T-helper 22 cell (primary cell): ENCODE data around the gene SLC35F1.
"Not testable (repeated sequence)": the region's sequence is repeated elsewhere in the genome, so short reads cannot be mapped to it uniquely, and the experiment has no call there.

ENCODE experiments used
- DNase-seq: peaks from one replicate; pipeline ENCODE4 v3.0.0-alpha.2; 2020; ENCODE audit warnings: low read depth

The SLC35F1 gene

DNA sequence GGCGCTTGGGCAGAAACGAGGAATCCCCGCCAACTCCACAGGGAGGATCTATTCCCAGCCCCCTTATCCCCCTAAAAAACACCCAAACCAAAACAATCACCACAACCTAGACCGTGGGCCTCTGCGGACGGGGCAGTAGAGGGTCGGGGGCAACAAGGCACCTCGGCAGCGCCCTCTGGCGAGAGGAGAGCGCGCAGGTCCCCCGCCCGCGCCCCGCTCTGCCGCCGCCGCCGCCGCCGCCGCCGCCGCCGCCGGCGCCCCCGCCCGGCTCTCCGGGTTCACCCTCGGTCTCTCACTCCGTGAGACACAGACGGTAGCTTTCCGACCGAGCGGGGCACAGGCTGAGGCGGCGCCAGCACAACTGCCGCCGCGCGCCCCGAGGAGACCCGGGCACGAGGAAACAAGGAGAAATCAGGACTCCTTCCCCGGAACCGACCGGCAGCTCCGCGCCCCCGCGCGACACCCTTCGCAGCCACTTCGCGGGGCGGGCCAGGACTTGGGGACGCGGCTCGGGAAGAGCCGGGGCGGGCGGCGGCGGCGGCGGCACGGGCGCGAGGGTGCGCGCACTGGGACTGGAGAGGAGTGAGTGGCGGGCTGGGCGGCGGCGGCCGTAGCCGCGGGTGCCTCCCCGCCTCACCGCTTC is at the start of gene SLC35F1:
Gene SLC35F1 (plus strand): TSS at position 307 of the 643 bp plus-strand sequence.
- DNase-seq = no peak

DNA sequence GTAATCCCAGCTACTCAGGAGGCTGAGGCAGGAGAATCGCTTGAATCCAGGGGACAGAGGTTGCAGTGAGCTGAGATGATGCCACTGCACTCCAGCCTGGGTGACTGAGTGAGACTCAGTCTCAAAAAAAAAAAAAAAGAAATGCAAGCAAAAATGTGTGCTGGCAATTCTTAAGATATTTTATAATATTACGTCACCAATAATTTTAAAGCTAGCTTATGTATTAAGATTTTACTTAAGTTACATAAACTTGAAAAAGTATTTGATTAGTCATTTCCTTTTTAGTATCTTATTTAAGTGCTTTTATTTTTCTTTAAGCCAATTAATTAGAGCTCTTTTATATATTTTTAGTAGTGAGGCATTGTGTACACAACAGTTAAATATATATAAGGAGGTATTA is 48.5 kb upstream of the SLC35F1 start:
- DNase-seq = not testable (repeated sequence)

DNA sequence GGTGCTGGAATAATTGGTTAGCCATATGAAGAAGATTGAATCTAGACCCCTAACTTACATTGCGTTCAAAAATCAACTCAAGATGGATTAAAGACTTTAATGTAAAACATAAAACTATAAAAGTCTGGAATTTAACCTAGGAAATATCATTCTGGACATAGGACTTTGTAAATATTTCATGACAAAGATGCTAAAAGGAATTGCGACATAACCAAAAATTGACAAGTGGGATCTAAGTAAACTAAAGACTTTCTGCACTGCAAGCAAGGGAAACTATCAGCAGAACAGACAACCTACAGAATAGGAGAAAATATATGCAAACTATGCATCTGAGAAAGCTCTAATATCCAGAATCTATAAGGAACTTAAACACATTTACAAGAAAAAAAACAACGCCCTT is 45.5 kb upstream of the SLC35F1 start:
- no peak for DNase-seq

DNA sequence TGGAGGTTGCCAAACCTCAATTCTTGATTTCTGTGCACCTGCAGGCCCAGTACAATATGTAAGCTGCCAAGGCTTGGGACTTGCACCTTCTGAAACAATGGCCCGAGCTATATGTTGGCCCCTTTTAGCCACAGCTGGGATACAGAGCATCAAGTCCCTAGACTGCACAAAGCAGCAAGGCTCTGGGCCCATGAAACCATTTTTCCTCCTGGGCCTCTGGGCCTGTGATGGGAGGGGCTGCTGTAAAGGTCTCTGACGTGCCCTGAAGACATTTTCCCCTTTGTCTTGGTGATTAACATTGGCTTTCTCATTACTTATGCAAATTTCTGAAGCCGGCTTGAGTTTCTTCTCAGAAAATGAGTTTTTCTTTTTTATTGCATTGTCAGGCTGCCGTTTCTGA is 40.5 kb upstream of the SLC35F1 start:
- no peak for DNase-seq

DNA sequence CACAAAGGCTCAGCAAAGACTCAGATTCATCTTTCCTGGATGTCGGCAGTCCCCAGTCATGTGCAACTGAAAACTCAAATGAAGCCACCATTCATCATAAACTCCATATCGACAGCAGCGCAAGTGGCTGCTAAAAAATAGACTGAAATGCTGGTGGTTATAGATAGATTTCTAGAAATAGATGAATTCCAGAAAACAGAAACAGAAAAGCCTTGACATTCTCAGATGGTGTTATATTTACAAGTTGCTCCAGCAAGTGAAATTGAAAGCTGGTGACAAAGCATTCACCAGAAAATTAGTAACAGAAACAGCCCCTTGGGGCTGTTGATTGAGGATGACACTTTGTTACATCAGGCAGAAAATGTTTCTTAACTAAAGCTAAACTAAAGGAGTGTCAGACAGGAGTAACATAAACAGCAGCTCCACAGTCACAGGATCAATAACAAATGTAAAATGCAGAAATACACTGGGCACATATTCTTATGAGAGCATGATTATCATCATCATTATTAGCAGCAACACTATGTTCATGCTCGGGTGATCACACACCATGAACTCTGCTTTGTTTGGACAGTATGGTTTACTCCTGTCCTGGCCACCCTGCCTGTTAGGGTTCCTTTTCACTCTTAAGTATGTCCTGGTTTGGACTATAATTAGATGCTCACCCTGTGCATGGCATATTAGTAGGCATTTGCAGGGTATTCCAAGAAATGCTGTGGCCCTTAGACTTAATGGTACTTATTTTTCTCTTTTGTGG is 36.4 kb upstream of the SLC35F1 start:
- no peak for DNase-seq

DNA sequence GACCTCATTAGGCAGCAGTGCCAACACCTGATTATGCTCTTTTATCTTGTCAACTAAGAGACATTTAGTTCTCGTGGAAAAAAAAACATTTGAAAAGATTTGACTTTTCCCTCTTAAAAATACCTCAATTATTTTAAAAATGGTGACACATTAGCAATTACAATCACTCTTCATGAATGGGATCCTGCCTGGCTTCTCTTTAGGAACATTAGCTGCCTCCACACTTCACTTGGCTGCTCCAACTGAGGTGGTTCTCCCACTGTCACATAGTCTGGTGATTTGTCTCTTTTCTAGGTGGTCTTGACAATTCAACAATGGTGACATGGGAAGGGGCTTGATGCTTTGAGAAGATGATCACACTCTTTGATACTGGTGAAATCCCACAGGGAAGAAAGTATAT is 26.2 kb upstream of the SLC35F1 start:
- no peak for DNase-seq

DNA sequence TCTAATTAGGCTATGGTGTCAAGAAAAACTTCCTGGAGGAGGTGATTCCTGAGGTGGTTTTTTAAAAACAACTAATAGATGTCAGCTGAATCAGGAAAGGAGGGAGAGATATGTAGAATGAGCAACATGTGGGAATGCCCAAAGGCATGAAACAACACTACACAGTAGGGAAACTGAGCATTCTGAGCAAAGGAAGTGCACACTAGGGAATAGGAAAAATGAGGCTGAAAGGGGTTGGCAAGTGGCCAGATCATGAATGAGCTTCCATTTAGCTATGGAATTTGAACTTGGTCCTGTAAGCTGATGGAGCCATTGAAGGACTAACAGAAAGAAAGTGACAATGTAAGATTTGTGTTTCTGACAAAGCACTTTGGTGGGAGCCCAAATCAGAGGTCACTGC is 16.9 kb upstream of the SLC35F1 start:
- no peak for DNase-seq

DNA sequence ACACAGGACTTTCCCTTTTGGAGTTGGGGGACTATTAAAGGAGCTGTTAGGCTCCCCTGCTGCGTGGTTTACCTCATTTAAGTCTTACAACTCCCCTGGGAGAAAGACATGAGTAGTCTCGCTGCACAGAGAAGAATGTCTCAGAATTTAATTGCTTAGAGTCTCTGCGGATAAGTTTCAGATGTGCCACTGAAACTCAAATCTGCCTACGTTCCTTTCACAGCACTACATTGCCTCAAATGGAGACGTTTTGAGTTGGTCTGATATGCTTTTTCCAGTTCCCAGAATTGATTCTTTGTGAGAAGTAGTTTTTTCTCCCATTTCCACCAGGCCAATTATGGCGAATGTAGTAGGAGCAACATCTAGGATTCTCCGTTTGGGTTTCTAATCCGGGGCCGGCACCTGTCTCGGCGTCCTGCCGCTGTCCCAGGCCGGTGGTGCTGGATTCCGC is 532 bp upstream of the SLC35F1 start:
- no peak for DNase-seq

DNA sequence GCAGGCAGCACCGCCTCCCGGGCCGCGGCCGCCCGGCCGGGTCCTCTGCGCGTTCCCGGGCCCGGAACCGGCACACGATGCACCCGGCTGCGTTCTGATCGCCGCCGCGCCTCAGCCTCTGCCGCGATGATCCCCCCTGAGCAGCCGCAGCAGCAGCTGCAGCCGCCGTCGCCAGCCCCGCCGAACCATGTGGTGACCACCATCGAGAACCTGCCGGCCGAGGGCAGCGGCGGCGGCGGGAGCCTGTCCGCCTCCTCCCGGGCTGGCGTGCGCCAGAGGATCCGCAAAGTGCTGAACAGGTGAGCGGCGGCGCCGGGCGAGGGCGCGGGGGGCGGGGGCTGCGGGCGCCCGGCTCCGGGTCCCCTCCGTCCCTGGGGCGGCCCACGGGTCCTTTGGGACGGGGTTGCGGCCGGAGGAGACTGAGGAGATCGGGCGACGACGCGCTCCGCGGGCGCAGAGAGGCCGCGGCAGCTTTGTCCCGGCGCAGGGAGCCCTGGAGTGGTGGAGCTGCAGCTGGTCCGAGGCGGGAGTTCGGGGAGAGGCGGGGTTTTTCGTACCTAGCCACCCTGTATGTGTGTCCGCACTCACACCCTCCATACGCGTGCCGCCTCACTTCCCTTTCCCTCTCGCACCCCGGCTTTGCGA is 659 bp downstream of the SLC35F1 start:
- DNase-seq = no peak

DNA sequence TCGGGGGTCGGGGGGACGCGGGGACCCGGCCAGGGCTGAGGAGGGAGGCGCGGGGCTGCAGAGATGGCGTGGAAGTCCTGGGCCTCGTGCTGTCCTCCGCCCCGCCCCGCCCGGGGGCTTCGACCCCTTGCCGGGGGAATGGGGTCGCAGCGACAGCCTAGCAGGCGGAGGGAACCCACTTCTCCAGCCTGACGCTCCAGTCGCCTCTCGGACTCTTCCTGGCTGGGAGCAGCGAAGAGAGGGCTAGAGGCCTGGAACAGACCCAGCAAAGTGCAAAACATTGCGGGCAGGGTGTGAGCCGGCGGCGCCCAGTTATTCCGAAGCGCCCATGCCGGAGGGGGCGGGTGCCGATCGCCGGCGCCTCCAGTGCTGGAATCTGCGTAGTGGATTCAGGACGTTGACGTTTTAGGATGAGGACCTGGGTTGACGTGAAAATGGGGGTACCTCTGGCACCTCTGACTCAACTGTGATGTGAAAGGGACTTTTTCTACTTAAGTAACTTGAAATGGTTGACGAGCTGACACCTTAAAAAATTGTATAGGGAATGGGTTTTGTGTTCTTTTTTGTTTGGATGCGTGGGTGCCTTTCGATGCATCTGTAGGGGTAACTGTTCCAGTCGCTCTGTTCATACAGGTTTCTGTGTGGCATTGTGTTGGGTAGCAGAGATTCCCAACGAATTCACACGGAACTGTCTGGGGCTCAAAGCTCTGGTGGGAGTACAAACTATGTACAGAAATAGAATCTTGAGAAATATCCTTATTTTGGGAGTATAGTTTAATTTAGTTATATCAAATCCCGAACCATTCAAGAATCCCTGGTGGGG is 1.4 kb downstream of the SLC35F1 start:
- no peak for DNase-seq

DNA sequence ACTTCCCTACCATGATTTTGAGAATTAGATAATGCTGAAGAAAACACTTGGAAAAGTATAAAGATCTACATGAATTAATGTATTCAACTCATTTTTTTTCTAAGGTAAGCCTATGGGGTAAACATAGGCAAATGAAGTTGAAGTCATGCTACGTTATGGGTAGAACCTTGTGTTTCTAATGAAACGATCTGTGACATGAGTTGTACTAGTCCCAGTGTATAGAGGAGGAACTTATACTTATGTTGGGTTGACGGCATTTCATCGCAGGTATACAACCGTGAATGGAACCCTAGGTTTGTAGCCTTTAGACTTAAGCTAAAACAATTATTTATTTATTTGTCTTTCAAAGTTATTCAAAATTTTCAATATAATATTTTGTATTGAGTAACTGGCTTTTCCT is 2.6 kb downstream of the SLC35F1 start:
- no peak for DNase-seq

DNA sequence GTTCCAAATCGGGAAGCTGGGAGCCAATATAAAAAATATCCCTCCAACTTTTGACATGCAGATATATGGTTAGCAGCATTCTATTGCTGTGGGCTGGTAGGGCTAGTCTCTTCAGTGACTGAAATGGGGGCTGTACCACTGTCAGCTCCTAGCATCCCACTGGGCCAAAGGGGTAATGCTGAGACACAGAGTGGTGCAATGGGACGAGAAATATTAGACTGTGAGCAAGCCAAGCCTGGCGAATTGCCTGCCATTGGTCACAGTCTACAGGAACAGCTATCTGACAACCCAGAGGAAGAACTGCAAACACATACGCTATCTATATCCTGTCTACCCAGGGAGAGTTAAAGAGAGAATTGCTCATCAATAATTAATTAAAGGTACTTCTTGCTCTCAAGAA is 3.5 kb downstream of the SLC35F1 start:
- DNase-seq = no peak

DNA sequence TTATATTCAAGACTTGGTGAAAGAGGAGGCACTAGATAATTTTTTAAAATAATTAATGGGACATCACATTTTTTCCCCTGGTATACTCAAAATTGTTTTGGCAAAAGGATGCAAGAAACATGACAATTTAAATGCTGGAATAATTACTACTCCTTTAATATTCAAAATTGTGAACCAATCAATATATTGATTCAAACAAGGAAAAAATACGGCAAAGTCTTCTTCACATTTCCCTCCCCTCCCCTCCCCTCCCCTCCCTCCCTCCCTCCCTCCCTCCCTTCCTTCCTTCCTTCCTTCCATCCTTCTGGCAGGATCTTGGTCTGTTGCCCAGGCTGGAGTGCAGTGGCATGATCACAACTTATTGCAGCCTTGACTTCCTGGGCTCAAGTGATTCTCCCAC is 4.1 kb downstream of the SLC35F1 start:
- DNase-seq = no peak

DNA sequence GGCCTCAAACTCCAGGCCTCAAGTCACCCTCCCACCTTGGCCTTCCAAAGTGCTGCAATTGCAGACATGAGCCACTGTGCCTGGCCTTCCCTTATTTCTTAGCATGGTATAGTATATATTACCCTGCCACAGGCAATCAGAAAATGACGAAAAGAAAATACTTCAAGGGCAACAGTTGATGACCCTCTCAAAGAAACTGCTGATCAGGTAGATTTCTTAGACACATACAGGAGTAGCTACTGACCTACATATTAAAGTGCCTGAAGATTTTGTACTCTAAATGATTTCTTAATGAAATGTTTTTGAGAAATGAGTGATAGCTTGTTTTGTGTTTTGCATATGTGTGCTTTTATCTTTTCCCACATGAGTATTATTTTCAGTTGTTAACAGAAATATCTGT is 4.6 kb downstream of the SLC35F1 start:
- DNase-seq = no peak

DNA sequence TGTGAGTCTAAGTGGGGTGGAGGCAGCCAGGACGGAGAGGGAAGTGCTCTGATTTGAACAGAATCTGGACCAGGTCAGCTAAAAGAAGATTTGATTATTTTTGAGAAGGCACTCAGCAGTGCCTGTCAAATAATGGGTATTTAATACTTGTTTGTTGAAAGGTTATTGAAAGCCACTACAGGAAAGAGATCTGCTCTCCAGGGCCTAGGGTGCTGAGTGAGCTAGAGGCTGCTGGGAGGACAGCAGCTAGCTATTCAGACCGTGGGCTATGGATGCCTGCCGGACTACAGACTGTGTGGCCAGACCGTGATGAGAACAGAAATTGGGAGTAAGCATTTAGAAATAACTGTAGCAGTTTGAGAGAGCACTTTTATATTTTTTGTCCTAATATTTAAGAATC is 8.8 kb downstream of the SLC35F1 start:
- no peak for DNase-seq

DNA sequence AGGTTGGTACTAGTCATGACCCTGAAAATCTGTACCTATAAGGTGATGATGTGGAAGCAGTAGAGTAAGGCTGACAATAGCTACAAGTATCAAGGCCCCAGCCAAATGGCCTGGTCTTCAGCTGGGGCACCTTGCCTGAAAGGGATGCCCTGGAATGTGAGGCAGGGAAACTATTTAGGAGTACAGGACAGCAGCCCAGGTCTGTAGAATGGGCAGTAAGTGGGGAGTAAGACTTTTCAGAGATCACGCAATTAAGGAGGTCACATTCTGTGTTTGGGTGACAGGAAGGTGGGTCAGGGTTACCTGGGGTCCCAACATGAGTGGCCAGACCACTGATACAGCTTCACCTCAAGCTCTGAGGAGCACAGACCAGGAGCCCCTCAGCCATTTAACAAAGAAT is 9.4 kb downstream of the SLC35F1 start:
- no peak for DNase-seq

DNA sequence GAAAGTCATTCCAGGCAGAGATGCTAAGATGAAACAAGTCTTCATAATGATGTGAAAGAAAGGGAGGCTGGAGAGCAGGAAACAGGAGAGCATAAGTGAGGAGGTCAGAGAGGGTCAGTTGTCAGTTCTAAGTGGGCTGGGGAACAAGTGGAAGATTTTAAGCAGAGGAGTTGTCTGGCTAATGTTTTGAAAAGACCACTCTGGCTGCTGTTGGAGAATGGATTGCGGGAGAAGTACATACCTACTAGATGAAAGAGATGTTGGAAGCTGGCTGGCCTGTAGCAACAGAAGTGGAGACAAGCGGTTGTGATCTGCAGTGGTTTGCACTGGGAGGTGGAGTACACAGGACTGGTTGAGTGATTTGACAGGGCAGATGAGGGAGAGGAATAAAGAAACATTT is 10.1 kb downstream of the SLC35F1 start:
- no peak for DNase-seq

DNA sequence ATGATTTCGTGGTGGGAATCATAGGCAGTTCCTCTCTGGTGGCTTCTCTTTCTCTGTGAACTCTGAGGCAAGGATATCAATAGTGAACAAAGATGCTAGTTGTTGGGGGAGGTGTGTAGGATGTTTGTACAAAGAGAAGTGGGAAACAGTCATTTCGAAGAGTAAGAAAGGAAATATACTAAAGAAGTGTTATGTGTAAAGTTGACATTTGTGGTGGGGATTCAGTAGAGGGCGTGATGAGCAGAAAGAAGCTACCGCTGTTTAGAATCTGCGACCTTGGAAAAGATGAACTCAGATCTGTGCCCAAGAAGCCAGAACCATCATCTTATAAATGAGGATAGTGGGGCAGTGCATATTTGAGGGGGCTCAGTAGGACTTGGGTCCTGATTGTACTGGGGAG is 11.4 kb downstream of the SLC35F1 start:
- DNase-seq = no peak

DNA sequence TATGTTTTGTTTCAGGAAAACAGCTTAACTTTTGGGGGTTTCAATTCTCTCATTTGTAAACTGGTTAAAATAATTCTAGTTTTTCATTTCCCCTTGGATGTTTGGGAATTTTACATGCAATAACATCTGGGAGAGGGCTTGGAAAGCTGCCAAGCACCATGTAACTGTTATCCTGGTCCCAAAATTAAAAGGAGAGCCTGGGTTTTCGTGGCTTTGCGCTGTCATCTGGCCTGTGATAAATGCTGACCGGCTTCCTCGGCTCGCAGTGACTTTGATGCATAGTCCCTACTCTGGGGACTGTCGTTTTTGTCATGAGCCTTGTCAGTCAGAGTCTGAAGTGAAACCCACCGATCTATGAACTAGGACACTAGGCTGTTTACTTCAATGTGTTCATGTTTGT is 12.2 kb downstream of the SLC35F1 start:
- no peak for DNase-seq

DNA sequence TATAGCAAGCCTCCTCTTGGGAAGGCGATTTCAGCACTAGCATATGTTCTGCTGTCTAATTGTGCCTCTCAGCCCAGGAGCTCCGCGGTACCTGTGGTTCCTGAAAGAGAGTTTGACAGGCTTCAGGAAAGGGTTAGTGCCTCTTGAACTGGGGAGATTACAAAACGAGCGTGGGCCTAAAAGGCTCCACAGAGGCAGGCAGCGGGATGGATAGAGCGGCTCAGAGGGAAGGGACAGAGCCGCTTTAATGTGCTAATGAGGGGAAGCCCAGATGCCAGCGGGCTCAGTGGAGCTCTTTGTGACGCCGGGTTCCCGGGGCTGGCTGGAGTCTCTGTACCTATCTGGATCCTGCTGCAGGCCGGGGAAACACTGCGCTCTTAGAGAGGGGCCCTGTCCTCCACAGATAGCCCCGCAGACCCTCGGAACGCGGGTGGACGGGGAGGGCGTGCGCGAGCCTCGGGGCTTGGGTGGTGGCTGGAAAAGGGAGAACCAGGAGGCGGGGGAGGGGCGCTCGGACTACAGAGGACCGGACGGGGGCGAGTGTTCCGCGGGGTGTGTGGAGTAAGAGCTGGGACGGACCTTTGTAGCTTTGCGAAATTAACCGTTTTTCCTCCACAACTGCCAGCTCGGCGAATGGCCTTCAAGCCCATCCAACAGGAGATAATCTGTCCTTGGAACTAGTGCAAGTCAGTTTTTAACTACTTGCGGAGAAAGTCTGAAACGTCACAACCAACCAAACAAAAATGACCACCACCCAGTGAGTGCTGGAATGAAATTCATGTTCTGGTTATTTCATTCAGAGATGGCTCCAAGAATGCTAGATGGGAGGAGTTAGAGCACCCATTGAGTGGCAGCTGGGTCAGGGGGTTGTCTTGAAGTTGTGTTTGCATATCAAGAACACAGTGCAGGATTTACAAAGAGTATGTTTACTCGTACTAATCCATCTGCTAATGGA is 13.0 kb downstream of the SLC35F1 start:
- no peak for DNase-seq

DNA sequence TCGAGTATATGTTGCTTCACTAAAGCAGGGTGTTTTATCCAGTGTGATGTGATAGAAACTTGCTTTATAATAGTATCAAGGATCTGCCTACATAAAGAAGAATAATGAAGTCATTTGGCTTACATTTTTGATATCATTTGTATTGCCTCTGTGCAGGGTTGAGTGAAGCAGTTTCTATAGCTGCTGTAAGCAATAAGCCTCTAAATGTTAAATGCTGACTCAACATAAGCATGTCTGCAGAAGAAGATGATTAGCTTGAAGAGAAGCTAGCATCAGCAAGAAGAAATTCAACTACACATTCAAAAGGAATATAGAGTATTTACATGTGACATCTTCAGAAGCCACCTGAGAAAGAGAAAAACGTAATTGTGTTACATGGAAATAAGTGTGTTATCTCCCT is 17.6 kb downstream of the SLC35F1 start:
- DNase-seq = no peak
